WTC11 (cell line): ENCODE data around the gene GPATCH3.

Experiments used
- ZMAT4 ChIP-seq: fragments of 250-450 bp; sonication (Bioruptor Pico); IDR thresholded peaks from 2 replicates; pipeline ENCODE4 v1.9.0; 2021; ENCODE audit warnings: mild to moderate bottlenecking
- ZNF512 ChIP-seq: sonication (generic); formaldehyde crosslinking; IDR thresholded peaks from 2 replicates; pipeline ENCODE4 v1.8.1; 2022; ENCODE audit warnings: missing genetic modification reagents, borderline replicate concordance

- TF ChIP-seq ZMAT4 (CRISPR knock-in tag): no peak
- TF ChIP-seq ZNF512 (CRISPR knock-in tag): no peak
These were observed 44.9 kb upstream of the GPATCH3 start for GRCh38 chr1:26945138-26945537.
